NCI-H1930 (cell line): ENCODE measurements around the gene LTBP1.
"Not testable (repeated sequence)": the region's sequence is repeated elsewhere in the genome, so short reads cannot be mapped to it uniquely, and the experiment has no call there.

Source experiments
- DNase-seq, 2 experiments: peaks; one replicate each; lab custom pipeline; 2025; lab: John Stamatoyannopoulos, UW

LTBP1 gene

DNA sequence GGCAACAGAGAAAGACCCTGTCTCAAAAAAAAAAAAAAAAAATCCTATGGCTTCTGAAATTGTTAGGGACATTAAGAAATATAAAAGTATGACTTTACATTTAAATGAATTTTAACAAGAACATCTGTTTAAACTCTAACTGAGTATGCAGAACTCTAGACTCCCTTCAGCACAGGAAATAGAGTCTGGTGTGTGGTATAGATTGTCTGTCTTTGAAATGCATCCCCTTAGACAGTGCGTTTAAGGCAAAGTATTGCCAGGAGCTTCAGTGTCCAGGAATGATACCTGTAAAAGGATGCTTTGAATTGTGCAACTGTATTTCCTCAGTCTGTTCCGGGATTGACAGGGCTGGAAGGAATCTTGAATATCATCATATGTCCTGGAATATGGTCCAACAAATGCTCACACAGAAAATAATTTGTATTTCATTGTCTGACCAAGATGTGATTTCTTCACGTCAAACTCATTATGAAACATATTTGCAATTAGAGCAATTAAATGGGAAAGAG is 396.7 kb downstream of the LTBP1 start:
- DNase-seq = no peak

DNA sequence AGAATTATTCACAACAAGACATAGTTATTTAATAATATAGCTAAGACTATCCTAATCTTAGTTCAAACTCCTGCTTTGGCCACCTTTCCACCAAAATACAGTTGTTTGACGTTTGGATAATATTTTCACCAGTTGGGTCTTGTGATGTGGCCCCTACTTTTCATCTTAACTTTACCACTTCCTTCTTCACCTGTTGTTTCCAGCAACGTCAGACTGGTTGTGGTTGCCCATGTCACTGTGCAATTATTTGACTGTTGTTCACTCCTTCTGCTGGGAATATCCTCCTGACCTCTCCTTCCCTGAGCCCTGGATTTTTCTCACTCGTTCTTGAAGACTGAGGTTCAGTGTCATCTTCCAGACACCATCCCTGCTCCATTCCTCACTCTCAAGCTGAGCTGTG is 397.5 kb downstream of the LTBP1 start:
- no peak for DNase-seq

DNA sequence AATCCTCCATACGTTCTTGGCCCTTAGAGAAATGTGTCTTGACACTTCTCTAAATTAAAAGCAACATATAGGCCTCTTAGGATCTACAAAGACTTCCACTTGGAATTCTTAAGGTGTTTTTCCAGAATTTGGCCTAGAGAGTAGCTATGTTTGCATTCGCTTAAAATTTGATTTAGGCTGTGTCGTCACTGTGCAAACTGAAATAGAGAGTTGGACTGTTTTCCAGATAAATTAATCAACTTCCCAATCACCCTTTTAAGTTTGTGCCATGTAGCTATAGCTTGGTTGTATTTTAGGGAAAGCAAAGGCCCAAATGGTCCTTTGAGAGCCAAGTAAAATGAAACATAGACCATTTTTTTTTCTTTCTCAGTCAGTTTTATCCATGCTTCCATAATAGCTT is 401.1 kb downstream of the LTBP1 start:
- DNase-seq = no peak

DNA sequence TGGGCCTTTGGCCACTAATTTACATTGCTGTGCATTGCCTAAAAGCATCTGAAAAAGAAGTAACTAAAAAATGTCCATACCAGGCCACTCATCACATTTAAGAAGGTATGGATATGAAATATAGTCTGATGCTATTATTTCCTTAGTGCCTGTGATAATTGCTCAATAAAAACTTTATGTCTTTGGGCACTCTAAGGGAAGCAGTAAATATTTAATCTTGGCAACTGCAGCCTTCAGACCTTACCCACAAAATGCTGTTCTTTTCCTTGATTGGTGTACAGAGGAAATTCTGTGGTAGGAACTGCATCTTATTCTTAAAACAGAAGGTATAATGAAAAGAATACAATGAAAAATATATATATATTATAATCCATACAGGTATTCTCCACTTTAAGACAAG is 403.9 kb downstream of the LTBP1 start:
- no peak for DNase-seq

DNA sequence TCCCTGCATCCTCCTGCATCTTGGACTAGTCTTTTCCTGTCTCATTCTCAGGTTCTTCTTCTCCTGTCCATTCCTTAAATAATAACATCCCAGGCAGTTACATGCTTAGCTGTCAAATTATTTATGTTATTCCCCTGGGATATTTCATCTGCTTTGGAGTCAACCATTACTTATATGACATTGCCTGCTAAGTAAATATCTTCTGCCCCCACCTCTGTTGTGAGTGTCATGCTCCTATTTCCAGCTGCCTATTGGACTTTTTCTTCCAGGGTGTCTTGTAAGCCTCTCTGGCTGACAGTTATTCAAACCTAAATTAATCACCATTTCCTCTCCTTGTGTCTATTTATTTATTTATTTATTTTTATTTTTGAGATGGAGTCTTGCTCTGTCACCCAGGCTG is 405.0 kb downstream of the LTBP1 start:
- no peak for DNase-seq

DNA sequence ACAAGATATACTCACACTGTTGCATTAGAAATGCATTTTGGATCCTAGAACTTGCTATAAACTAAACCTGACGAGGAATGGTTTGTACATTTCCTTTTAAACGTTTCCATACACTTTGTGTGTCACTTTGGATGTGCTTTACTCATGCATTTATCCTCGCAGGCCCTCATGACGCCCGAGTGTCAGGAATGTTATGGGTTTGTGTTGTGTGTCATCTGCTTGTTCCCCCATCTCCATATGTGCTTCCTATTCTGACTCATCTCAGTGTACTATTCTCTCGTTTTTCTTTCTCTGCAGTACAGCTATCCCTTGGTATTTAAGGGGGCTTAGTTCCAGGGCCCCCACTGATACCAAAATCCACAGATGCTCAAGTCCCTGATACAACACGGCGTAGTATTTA is 408.2 kb downstream of the LTBP1 start:
- no peak for DNase-seq

DNA sequence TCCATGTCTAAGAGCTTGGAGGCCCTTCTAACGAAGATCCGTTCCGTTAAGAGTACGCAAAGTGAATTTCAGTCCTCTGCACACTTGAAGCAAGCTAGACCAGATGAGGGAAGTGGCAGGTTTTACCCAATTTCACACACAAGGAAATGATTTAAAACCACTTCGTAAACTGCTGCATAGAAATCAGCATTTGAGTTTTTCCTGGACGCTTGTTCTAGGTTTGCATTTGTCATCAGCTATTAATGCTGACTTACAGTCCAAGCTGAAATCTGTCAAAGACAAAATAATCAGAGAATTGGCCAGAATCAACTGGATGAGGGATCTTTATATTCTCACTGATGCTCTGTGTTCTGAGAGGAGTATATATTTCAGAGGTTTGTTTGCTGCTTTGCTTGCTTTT is 412.1 kb downstream of the LTBP1 start:
- DNase-seq = no peak

DNA sequence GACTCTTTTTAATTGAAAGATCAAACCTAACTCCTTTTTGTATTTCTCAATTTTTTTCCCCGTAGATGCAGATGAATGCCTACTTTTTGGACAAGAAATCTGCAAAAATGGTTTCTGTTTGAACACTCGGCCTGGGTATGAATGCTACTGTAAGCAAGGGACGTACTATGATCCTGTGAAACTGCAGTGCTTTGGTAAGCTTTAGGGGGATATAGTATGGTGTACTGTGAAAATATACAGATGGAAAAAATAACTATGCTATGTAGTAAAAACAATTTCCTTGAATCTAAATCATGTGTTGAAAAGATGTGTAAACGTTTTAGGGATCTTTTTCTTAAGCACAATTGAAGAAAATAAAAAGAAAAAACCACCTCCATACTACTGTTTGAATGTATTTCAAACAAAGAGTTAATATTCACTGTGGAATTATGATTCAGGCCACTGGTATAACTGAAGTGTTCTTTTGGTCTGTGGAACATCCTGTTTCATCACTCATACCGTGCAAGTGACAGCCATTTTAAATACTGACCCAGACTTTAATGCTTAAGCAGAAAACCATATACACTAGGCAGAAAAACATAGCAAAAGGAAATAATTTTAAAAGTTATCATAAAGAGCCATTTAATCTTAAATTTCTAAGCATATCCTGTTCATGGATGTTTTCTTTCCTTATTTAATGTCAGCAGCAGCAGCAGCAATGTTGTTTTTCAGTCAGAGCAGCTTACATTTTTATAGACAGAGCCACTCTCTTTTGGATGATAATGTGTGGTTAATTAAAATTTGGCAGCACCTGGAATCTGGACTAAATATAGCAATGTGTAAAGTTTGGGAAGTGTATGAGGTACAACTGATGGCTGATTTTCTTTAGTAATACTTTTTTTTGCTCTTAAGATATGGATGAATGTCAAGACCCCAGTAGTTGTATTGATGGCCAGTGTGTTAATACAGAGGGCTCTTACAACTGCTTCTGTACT is 416.9 kb downstream of the LTBP1 start:
- DNase-seq = no peak

DNA sequence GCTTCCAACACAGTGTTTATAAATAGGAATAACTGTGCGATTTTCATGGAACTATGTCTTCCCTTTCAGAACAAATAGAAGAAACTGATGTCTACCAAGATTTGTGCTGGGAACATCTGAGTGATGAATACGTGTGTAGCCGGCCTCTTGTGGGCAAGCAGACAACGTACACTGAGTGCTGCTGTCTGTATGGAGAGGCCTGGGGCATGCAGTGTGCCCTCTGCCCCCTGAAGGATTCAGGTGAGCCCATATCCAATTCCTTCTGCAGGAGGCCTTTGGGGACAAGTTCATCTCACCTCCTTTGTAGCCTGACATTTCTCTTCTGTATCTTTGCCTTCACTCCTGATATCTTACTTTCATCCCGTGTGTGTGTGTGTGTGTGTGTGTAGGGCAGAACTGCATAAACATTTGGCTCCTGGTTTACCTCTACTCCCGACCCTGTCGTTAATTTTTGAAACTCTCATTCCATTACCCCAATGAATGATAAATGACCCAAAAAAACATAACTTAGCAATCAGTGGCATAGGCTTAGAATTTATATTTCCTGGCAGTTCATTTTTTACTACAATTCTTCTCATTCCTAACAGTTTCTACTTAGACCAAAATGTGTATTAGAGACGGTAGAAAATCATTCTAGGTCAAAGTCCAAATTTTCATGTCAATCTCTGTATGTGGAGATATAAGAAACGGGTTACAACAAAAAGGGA is 418.7 kb downstream of the LTBP1 start:
- no peak for DNase-seq

DNA sequence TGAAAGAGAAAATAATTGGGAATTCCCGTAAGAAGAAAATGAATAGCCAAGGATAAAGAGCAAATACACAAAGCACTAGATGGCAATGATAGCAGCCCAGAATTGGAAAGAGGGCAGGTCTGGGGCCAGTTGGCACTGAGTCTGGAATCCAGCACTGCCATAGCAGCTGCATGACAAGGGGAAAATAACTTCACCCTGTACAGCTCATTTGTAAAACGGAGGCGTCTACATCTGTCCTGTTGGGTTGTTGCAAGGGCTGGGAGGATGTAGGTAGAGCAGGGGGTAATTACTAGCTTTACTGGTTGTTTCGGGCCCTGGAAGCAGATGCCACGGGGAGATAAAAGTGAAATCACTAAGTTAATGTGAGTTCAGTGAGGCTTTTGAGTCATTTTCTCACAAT is 419.7 kb downstream of the LTBP1 start:
- DNase-seq = no peak

DNA sequence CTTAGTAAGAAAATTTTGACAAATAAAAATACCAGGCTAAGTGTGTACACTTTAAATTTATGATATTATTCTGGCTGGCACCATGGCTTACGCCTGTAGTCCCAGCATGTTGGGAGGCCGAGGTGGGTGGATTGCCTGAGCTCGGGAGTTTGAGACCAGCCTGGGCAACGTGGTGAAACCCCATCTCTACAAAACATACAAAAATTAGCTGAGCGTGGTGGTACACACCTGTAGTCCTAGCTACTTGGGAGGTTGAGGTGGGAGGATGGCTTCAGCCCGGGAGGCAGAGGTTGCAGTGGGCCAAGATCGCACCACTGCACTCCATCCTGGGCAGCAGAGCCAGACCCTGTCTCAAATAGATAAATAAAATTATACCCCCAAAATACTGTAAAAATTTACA is 421.8 kb downstream of the LTBP1 start:
- DNase-seq = not testable (repeated sequence)

DNA sequence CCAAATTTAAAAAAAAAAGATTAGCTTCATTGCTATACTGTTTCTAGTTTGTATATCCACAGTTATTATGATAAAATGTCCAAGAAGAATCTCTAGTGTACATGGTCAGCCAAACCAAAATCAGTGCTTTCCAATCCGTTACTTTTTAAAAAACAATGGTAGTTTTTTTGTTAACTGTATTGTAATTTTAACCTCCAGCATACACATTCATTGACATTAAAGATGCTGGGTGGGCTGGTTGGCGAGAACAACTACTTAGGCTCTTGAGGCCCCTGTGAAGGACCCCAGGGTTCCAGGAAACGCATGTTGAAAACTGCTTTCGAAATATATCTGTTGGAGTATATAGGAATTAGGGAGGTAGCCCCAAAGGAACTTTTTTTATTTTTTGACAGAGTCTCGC is 422.4 kb downstream of the LTBP1 start:
- no peak for DNase-seq

DNA sequence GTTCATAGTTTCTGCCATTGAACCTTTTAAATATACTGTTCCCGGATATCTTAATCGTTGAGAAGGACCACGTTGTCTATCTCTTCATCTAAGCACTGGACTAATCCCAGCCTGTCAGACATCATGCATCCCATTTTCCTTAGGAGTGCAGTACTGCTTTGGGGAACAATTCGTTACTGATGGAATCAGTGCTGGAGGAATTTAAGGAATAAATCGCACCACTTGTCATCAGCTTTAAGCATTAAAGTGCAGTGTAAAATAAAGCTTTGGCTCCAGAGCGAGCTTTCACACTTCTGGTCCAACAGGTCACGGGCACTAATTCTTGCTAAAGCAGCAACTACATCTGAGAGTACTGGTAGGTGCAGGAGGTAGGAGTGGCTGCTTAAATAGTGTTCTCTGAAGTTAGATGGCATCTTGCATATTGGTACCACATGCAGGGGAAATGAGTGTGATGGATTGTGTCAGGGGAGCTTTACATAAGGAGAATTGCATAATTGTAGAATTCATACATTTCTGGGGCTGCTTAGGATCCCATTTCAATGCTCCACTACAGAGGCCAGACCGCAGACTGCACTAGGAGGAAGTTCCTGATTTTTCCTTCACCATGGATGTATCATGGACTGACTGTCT is 424.0 kb downstream of the LTBP1 start:
- DNase-seq = no peak

DNA sequence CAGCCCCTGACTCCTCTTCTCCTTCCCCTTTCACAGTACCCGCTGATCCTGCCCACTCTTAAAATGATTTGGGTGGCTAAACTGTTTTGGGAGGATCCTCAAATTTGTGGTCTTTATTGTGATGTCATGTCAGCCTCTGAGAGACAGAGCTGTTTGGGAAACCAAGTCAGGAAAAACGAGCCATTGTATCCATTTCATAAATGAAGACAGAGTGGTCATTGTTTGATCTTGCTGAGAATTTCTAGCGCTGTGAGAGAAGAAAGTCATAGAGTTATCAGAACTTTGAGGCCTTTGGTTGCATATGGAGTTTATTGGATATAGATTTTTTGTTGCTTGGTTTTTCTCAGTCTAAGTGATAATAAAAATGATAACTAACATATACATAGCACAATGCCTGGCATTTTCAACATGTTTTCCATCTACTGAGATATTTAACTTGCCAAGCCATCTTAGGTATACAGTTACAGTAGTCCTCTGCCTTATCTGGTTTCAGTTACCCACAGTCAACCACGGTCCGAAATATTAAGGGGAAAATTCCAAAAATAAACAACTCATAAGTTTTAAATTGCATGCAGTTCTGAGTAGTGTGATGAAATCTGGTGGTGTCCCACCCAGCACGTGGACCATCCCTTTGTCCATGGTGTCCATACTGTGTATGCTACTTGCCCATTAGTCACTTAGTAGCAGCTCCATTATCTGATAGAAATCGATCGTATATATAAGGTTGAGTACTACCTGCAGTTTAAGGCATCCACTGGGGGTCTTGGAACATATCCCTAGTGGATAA is 424.7 kb downstream of the LTBP1 start:
- DNase-seq = no peak

DNA sequence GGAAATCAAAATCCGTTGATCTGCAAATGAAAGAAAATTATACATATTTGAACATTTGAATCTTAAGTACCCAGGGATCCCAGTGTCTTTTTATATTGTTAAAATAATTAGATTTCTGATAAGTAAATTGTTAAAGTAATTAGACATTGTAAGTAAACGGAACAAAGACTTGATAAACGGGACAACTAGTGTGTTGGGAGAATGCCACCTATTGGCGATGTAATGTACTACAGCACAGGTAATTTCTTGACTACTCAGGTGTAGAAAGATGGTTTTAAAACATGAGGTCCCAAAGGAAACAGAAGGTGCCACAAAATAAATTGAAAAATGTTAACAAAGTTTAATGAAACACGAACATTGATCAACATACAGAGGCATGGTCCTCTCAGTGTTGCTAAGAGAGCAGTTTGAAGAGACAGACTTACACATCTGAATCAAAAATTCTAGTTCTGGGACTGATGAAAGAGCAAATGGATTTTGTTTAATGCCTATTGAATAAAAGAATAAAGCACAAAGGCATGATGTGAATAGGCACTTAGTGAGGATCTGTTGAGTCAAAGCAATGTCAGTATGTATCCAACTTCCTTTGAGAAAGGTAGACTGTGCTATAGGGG is 426.3 kb downstream of the LTBP1 start:
- peak; percentile 28 to 58 for DNase-seq

DNA sequence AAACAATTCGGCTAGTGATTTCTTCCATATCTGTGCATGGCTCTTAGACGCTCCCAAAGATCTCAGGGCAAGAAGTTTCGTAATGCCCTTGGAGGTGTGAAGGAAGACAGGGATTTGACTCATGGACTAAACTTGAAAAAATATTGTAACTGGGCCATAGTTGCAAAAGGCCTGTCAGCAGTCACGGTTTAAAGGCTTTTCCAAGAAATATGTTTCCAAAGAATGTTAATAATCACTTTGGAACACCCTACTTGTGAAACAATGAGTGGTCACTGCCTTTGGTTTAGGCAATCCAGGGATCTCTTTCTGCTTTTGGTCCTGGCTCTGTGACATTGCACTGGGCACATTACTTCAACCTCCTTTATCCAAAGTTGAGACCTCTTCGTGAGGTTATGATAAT is 427.2 kb downstream of the LTBP1 start:
- no peak for DNase-seq

DNA sequence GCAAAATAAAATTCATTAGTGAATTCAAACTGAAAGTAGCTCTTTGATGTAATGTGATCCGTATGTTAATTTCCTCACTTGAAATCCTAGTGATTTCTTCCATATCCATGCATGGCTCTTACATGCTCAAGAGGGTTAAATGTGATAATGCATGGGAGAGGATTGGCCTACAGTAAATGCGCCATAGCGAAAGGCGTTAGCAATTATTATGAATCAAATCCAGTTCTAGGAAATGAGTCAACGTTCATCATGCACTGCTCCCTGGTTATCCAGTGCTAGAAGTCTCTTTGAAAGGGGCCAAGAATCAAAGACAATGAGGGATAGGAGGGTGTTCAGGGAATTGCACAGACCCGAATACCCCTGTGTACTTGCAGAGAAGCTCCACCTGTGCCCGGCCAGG is 428.3 kb downstream of the LTBP1 start:
- DNase-seq = no peak

DNA sequence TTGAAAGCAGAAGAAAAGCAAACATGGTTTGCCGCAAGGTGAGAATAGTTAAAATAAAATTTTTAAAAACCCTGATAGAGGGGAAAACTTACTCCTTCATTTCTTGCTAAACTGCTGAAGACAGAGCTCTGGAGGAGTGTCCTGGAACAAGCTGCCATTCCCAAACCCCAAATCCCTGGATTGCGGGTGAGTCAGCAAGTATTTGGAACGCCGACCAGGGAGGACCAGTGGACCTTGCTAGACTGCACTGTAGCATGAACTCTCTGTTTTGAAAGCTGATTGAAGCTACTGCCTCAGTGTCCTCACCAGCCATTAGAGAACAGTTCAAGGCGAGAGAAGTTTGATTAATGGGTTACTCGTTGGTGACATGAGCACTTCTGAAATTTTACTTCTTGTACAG is 430.3 kb downstream of the LTBP1 start:
- DNase-seq = peak in 1 of 2 experiments; percentile 46

DNA sequence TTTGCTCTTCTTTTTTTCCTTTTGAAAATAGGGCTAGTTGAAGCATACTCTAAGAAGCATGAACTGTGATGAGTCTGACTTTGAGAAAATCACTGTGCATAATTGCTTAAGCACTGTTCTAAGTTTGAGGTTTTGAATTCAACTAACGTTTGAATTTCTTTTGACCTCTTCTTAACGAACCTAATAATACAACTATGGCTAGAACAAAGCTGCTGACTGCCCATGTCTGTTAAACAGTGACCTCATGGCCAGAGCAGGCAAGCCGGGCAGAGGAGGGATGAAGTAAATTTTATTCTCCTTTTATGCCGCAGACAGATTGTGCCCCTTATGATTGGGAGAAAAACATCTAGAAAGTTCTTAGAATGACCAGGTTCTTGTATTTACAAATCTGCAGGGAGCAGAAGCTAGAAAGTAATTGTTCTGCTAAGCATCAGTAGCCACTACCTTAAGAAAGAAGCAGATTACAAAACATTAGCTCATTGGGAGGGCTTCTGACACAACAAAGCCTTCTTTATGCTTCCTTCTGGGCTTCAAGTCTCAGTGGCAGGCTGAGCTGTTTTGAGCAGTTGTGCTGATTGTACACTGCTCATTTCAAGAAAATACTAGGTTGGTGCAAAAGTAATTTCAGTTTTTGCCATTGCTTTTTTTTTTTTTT is 431.9 kb downstream of the LTBP1 start:
- DNase-seq = no peak

DNA sequence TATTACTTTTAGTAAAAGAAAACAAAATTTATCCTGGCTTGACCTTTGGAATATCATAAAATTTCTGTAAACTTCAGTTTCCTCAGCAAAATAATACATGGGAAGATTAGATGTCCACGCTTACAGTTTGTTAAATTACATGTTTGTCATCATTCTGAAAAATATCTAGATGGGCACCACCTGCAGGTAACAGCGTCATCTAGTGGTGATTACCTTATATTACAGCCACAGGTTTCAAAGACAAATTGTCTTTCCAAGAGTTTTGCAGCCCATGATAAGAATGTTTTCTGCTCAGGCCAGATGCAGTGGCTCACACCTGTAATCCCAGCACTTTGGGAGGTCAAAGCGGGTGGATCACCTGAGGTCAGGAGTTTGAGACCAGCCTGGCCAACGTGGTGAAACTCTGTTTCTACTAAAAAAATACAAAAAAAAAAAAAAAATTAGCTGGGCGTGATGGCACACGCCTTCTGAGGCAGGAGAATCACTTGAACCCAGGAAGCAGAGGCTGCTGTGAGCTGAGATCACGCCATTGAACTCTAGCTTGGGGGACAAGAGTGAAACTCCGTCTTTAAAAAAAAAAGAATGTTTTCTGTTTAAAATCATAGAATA is 433.4 kb downstream of the LTBP1 start:
- no peak for DNase-seq
